DOHH2 (cell line): ENCODE data around the gene B4GALT1.

ENCODE experiments used
- EZH2phosphoT487 ChIP-seq: fragments of 200-600 bp; sonication (generic); IDR thresholded peaks from 2 replicates; pipeline ENCODE4 v1.6.1; 2017; ENCODE audit warnings: borderline replicate concordance, mild to moderate bottlenecking, antibody characterized with exemption, low read length, moderate library complexity, mixed read lengths
- TF ChIP-seq, protein P1 (sequence below): fragments of 200-600 bp; sonication (generic); IDR thresholded peaks from one replicate; pipeline ENCODE4 v1.5.1; 2014; ENCODE audit warnings: antibody characterized with exemption, mild to moderate bottlenecking, low read depth, low read length; ENCODE audit not compliant: poor library complexity, severe bottlenecking

DNA sequence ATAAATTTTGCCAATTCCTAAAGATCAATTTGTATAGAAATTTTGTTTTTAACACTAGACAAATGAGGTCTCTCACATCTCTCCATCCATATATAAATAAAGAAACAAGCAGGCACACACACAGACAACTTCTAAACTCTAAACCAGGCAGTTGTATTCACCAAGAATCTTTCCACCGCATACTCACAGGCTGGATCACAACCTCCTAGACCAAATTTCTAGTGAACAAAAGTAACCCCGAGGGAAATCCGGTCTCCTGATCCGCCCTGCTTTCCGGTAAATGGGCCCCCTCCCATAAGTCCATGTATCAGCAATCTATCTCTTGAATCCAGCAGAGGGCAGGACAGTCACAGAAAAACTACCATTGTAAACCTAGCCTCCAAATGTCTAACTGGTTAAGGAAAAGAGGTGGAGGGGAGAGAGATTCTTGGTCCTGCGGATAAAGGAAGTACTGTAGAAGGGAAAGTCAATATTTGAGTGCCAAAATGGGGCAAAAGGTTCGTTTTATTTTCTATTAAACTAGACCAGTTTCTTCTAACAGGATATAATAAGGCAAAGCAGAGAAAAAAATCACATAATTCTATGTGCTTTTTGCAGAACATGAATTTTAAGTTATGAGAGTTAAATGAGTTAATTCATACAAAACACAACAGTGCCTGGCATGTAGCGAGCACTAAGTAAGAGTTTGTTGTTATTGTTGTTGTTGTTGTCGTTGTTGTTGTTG, 85.8 kb downstream of the B4GALT1 start:
- TF ChIP-seq, protein P1, sequence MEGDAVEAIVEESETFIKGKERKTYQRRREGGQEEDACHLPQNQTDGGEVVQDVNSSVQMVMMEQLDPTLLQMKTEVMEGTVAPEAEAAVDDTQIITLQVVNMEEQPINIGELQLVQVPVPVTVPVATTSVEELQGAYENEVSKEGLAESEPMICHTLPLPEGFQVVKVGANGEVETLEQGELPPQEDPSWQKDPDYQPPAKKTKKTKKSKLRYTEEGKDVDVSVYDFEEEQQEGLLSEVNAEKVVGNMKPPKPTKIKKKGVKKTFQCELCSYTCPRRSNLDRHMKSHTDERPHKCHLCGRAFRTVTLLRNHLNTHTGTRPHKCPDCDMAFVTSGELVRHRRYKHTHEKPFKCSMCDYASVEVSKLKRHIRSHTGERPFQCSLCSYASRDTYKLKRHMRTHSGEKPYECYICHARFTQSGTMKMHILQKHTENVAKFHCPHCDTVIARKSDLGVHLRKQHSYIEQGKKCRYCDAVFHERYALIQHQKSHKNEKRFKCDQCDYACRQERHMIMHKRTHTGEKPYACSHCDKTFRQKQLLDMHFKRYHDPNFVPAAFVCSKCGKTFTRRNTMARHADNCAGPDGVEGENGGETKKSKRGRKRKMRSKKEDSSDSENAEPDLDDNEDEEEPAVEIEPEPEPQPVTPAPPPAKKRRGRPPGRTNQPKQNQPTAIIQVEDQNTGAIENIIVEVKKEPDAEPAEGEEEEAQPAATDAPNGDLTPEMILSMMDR: peak; percentile 83
- no peak for TF ChIP-seq EZH2phosphoT487
